HG03025 (cell line): Measurements from ENCODE around the gene APOC4.

Source experiments
- ATAC-seq: cut with Tn5 transposase; IDR thresholded peaks from one replicate; pipeline ENCODE4 v1.9.1; 2021; ENCODE audit warnings: mild to moderate bottlenecking, moderate library complexity; ENCODE audit not compliant: unreplicated experiment, low FRiP score

APOC4 gene

DNA sequence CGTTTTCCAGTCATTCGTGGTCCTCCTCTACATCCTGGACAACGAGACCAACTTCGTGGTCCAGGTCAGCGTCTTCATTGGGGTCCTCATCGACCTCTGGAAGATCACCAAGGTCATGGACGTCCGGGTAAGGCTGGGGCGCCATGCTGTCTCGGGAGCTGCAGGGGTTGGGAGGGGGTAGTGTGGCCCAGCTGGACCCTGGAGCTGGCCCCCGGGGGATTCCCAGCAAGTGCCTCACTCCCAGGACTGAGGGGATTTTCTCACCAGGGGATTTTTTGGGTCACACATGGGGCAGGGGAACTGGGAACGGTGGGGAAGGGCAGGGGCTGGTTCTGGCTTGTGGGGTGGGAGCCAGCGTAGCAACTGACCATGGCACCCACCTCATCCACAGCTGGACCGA, 48.4 kb downstream of the APOC4 start:
- ATAC-seq: no peak

GRCh38 chr19:44990966-44991365, 48.9 kb downstream of the APOC4 start:
- ATAC-seq: no peak

- no peak for ATAC-seq
These were observed 50.5 kb downstream of the APOC4 start for GRCh38 chr19:44992336-44993163.

- no peak for ATAC-seq
These were observed 51.5 kb downstream of the APOC4 start for GRCh38 chr19:44993526-44993925.

DNA sequence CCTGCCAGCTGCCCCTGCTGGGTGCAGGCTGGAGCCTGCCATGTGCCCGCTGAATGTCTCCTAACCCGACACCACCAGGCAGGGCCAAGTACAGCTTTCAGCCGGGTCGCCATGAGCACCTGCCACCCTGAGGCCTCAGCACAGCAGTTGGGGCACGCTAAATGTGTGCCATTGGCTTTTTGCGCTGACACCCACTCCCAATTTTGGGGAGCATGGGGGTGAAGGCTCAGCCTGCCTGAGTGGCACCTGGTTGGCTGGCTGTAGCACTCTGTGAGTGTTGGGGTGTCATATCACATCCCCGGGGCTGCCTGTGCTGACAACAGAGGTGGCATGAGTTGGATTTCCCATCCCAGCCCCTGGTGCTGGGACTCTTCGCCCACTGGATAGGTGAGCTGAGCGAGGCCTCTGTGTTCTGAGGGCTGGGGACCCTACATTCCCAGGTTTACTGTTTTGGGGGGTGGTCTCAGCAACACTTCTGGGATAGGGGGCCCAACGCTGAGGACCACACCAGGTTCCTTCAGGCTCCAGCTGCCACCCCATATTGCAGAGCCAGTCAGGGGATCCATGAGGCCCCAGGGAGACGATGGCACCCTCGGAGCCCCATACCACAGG, 52.0 kb downstream of the APOC4 start:
- no peak for ATAC-seq
